ENCODE data around the gene HNF4A. TPM values are rescaled to one million over a fixed set of nuclear protein-coding genes. Genes with fewer than 3 reads are reported as not detected.

Gene HNF4A
- total and polyA plus RNA-seq, 2 of the 13 experiments (the other 11 are each of a cell fraction or from before 2014, with no cell fraction given): 80.9 to 169 TPM

DNA sequence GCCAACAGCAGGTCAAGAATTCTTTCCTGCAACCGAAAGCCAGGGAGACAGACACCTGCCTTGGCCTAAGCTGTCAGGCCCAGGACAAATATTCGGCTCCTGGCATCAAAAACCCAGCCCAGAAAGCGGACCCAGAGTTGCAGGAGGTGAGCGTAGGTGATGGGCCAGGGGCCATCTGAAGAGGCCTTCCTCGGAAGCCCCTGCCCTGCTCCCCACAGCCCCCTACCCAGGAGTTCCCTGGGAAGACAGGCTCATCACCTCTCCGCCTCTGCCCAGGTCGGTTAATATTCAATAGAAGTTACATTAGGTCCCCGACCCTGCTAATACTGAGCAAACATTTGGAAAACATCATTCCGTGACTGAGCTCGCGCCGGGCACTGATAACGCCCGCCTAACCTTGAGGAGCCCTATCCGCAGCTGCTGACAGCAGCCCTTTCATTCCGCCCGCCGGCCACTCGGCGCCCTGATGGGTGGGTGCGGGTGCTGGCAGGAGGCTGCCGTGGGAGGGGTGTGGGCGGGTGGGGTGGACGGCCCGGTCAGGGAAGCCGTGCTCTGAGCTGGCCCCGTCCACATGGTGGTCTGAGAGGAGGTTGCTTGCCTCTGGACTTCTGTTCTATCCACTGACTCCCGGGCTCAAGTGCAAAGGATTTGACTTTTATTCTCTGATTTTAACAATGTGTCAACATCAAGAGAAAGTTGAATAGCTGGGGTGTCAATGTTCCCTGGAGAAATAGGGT lies 55.7 kb downstream of the HNF4A start (continued):
- TF ChIP-seq, protein P1, sequence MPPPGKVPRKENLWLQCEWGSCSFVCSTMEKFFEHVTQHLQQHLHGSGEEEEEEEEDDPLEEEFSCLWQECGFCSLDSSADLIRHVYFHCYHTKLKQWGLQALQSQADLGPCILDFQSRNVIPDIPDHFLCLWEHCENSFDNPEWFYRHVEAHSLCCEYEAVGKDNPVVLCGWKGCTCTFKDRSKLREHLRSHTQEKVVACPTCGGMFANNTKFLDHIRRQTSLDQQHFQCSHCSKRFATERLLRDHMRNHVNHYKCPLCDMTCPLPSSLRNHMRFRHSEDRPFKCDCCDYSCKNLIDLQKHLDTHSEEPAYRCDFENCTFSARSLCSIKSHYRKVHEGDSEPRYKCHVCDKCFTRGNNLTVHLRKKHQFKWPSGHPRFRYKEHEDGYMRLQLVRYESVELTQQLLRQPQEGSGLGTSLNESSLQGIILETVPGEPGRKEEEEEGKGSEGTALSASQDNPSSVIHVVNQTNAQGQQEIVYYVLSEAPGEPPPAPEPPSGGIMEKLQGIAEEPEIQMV (CRISPR knock-in tag; IDR thresholded peaks at IDR 0.05; ENCODE audit: low read depth): peak; percentile 87
- TF ChIP-seq EED (CRISPR knock-in tag; IDR thresholded peaks at IDR 0.05) (no peak), GATA4 (IDR thresholded peaks at IDR 0.05; ENCODE audit: borderline replicate concordance, low read depth) (peak; percentile 99), ZNF589 (CRISPR knock-in tag; conservative IDR thresholded peaks at IDR 0.05) (no peak), ARNT (IDR thresholded peaks at IDR 0.05) (no peak), SCMH1 (CRISPR knock-in tag; IDR thresholded peaks at IDR 0.05; ENCODE audit: borderline replicate concordance) (no peak), ZNF607 (CRISPR knock-in tag; IDR thresholded peaks at IDR 0.05; ENCODE audit: borderline replicate concordance) (peak; percentile 71), ZNF766 (CRISPR knock-in tag; IDR thresholded peaks at IDR 0.05; ENCODE audit: borderline replicate concordance) (no peak), CEBPB (IDR thresholded peaks at IDR 0.05; ENCODE audit: borderline replicate concordance, low read depth, low read length) (peak; percentile 34; the same call in 1 of the 2 replicates), KMT2A (CRISPR knock-in tag; IDR thresholded peaks at IDR 0.05) (peak; percentile 74), KLF15 (CRISPR knock-in tag; IDR thresholded peaks at IDR 0.05; ENCODE audit: borderline replicate concordance) (no peak)
- TF ChIP-seq, protein P2, sequence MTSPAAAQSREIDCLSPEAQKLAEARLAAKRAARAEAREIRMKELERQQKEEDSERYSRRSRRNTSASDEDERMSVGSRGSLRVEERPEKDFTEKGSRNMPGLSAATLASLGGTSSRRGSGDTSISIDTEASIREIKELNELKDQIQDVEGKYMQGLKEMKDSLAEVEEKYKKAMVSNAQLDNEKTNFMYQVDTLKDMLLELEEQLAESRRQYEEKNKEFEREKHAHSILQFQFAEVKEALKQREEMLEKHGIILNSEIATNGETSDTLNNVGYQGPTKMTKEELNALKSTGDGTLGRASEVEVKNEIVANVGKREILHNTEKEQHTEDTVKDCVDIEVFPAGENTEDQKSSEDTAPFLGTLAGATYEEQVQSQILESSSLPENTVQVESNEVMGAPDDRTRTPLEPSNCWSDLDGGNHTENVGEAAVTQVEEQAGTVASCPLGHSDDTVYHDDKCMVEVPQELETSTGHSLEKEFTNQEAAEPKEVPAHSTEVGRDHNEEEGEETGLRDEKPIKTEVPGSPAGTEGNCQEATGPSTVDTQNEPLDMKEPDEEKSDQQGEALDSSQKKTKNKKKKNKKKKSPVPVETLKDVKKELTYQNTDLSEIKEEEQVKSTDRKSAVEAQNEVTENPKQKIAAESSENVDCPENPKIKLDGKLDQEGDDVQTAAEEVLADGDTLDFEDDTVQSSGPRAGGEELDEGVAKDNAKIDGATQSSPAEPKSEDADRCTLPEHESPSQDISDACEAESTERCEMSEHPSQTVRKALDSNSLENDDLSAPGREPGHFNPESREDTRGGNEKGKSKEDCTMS (CRISPR knock-in tag; conservative IDR thresholded peaks at IDR 0.05): peak; percentile 53; the same call in 1 of the 2 replicates
- TF ChIP-seq, protein P3, sequence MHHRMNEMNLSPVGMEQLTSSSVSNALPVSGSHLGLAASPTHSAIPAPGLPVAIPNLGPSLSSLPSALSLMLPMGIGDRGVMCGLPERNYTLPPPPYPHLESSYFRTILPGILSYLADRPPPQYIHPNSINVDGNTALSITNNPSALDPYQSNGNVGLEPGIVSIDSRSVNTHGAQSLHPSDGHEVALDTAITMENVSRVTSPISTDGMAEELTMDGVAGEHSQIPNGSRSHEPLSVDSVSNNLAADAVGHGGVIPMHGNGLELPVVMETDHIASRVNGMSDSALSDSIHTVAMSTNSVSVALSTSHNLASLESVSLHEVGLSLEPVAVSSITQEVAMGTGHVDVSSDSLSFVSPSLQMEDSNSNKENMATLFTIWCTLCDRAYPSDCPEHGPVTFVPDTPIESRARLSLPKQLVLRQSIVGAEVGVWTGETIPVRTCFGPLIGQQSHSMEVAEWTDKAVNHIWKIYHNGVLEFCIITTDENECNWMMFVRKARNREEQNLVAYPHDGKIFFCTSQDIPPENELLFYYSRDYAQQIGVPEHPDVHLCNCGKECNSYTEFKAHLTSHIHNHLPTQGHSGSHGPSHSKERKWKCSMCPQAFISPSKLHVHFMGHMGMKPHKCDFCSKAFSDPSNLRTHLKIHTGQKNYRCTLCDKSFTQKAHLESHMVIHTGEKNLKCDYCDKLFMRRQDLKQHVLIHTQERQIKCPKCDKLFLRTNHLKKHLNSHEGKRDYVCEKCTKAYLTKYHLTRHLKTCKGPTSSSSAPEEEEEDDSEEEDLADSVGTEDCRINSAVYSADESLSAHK (CRISPR knock-in tag; IDR thresholded peaks at IDR 0.05; ENCODE audit: borderline replicate concordance): no peak
- TF ChIP-seq, protein P4, sequence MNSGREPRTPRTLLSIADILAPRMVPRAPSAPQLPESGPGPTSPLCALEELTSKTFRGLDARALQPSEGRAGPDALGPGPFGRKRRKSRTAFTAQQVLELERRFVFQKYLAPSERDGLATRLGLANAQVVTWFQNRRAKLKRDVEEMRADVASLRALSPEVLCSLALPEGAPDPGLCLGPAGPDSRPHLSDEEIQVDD (CRISPR knock-in tag; IDR thresholded peaks at IDR 0.05; ENCODE audit: borderline replicate concordance): no peak
